ENCODE data around the gene LMX1A. TPM values are rescaled to one million over a fixed set of nuclear protein-coding genes. Genes with fewer than 3 reads are reported as not detected.

LMX1A gene
- total RNA-seq, 4 donors from 2014 or later = 1.1 to 2.5 (median 1.8) TPM

GRCh38 chr1:165173409-165173808, 183.1 kb downstream of the LMX1A start:
- no peak for DNase-seq
- Histone ChIP-seq H3K27ac (no peak overlapping the region), H3K4me3 (no peak overlapping the region), H3K9me3 (no peaks in the 10 kb centered on the region), H3K27me3 (no peaks in the 10 kb centered on the region), H3K36me3 (no peaks in the 10 kb centered on the region), H3K4me1 (no peaks in the 10 kb centered on the region)
- TF ChIP-seq CTCF (IDR thresholded peaks at IDR 0.05) (no peak), POLR2A (IDR thresholded peaks at IDR 0.05) (no peak)

GRCh38 chr1:165172666-165173065, 183.8 kb downstream of the LMX1A start:
- H3K4me3 ChIP-seq = no peak overlapping the region
- TF ChIP-seq POLR2A (IDR thresholded peaks at IDR 0.05) (no peak), CTCF (IDR thresholded peaks at IDR 0.05) (no peak)
- H3K27me3 ChIP-seq = no peaks in the 10 kb centered on the region
- H3K9me3 ChIP-seq = no peaks in the 10 kb centered on the region
- no peak overlapping the region for H3K27ac ChIP-seq
- no peaks in the 10 kb centered on the region for H3K36me3 ChIP-seq
- no peaks in the 10 kb centered on the region for H3K4me1 ChIP-seq
- DNase-seq = no peak

- Histone ChIP-seq H3K36me3 (no peaks in the 10 kb centered on the region), H3K4me1 (no peaks in the 10 kb centered on the region), H3K9me3 (no peaks in the 10 kb centered on the region), H3K27me3 (no peaks in the 10 kb centered on the region), H3K4me3 (no peak overlapping the region), H3K27ac (no peak overlapping the region)
- TF ChIP-seq POLR2A (IDR thresholded peaks at IDR 0.05) (no peak), CTCF (IDR thresholded peaks at IDR 0.05) (no peak)
- DNase-seq = no peak
Observed at GRCh38 chr1:165169729-165170128, 186.8 kb downstream of the LMX1A start.

- H3K27me3 ChIP-seq = no peaks in the 10 kb centered on the region
- no peak overlapping the region for H3K27ac ChIP-seq
- H3K4me3 ChIP-seq = no peak overlapping the region
- no peaks in the 10 kb centered on the region for H3K4me1 ChIP-seq
- DNase-seq = no peak
- no peaks in the 10 kb centered on the region for H3K36me3 ChIP-seq
- TF ChIP-seq POLR2A (IDR thresholded peaks at IDR 0.05) (no peak), CTCF (IDR thresholded peaks at IDR 0.05) (no peak)
- H3K9me3 ChIP-seq = no peaks in the 10 kb centered on the region
Observed at GRCh38 chr1:165169028-165169427, 187.5 kb downstream of the LMX1A start.

- no peak overlapping the region for H3K27ac ChIP-seq
Observed at GRCh38 chr1:165168467-165168866, 188.0 kb downstream of the LMX1A start.

More at GRCh38 chr1:165168467-165168866, 188.0 kb downstream of the LMX1A start:
- H3K4me3 ChIP-seq = no peak overlapping the region
- no peaks in the 10 kb centered on the region for H3K27me3 ChIP-seq
- no peak for DNase-seq
- no peaks in the 10 kb centered on the region for H3K4me1 ChIP-seq
- H3K36me3 ChIP-seq = no peaks in the 10 kb centered on the region
- no peaks in the 10 kb centered on the region for H3K9me3 ChIP-seq
- no peak for TF ChIP-seq POLR2A (IDR thresholded peaks at IDR 0.05)
- no peak for TF ChIP-seq CTCF (IDR thresholded peaks at IDR 0.05)

All from Peyer's patch (tissue), 4 donors.